GM19372 (cell line): ENCODE results near the gene GPR3.

Source experiments
- ATAC-seq: cut with Tn5 transposase; IDR thresholded peaks from one replicate; pipeline ENCODE4 v1.9.1; 2021; ENCODE audit warnings: mild to moderate bottlenecking, low read depth, moderate library complexity; ENCODE audit not compliant: unreplicated experiment

GPR3 gene

GRCh38 chr1:27358038-27358927 is 34.1 kb upstream of the GPR3 start:
- ATAC-seq: no peak

DNA sequence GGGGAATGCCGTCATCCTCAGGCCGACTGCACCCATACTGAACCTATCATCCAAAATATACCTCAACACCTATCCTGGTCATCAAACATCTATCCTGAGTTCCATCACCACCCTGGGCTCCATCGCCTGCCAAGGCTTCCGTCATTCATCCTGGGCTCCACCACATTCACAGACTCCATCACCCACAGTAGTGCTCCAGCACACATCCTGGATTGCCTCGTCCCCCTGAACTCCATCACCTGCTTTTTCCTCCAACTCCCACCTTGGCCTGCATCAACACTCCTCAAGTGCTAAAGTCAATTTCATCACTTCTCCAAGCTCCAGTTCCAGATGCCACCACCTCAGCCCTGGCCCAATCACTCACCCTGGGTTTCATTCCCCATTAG is 33.5 kb upstream of the GPR3 start:
- no peak for ATAC-seq

- no peak for ATAC-seq
Observed at GRCh38 chr1:27359822-27360158, 32.6 kb upstream of the GPR3 start.

GRCh38 chr1:27360159-27361043 is 32.0 kb upstream of the GPR3 start:
- no peak for ATAC-seq

DNA sequence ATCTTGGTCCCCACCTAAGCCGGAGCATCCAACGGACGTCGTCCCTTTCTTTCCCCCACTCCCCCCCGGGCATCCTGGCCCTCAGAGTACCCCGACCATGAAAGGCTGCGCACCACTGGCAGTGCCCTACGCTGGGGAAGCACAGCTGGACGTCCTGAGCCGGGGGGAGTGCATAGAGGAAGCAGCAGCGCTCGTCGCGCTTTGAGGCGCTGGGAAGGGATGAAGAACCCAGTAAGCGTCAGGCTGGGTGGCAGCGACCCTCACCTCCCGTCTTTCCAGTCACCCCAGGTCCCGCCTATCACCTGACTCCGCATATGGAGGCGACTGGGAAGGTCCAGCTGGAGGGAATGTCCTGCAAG is 31.4 kb upstream of the GPR3 start:
- no peak for ATAC-seq

GRCh38 chr1:27361553-27361952 is 30.9 kb upstream of the GPR3 start:
- ATAC-seq: no peak

GRCh38 chr1:27363766-27364695 is 28.4 kb upstream of the GPR3 start:
- no peak for ATAC-seq

- no peak for ATAC-seq
Observed at GRCh38 chr1:27364696-27365371, 27.6 kb upstream of the GPR3 start.

DNA sequence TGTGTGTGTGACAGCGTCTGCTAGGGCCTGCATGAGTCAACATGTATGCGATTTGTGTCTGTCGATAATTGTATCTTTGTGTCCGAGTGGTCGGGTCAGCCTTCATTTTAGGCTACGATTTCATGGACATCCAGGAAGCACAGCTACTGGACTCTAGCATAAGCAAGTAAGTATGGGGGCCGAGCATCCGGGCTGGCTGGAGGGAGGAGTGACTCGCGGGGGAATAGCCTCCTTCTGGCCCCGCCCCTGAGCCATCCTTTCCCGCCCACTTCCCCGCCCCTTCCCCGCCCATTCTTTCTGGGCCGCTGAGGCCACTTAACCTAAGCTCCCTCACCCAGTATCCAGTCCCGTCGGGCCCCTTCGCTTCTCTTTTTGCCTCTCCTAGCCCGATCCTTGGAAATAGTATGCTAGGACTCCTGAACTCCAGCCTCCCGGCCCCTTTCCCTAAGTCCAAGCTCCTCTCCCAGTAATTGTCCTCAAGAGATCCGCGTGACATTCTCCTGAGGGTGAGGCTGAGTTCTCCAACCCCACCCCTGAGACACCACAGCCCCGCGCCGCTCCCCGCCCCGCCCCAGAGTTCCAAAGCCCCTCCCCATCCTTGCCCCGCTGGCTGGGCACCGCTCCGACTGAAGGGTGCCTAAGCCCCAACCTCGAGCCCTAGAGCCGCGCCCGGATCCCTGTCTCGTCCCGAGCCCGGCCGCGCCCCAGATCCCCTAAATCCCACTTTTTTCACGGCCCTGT is 26.9 kb upstream of the GPR3 start:
- ATAC-seq: peak; percentile 44

DNA sequence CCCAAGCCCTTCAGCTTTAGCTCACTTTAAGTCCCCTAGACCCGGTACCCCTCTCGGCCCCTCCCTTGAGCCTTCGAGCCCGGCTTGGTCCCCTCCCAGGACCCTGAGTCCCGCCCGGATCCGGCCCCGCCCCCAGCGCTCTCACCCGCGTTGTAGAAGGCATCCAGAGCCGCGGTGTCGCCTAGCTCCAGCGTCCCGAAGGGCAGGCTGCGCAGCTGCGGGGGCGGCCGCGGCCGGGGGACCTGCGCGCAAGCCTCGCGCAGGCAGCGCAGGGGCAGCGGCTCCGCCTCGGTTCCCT is 26.4 kb upstream of the GPR3 start:
- ATAC-seq: no peak

GRCh38 chr1:27366411-27367159 is 25.8 kb upstream of the GPR3 start, which contains the start of gene MAP3K6:
TSS of gene MAP3K6 (minus strand) at chr1:27366961. CDS start at chr1:27366597, 364 bp downstream.
- no peak for ATAC-seq

DNA sequence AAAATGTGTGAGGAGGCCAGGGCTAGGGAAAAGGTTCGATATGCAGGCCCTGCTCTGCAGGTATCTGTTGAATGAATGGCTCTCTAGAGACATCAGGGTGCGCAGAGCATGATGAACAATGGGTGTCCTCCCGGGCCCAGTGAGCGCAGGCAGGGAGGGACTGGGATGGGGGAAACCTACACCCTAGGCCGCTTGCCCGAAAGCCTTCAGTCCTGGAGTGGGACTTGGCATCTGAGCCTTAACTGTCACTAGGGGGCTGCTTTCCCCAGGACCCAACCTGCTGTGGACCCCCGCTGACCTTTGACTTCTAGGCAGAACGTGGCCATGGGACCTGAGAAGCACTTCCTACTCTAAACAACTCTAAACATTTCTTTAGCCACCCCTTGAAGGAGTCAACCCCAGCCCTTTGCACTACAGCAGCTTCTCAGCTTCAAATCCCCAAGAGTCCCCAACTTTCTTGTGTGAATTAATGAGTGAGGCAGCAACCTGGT is 25.2 kb upstream of the GPR3 start:
- ATAC-seq: no peak

DNA sequence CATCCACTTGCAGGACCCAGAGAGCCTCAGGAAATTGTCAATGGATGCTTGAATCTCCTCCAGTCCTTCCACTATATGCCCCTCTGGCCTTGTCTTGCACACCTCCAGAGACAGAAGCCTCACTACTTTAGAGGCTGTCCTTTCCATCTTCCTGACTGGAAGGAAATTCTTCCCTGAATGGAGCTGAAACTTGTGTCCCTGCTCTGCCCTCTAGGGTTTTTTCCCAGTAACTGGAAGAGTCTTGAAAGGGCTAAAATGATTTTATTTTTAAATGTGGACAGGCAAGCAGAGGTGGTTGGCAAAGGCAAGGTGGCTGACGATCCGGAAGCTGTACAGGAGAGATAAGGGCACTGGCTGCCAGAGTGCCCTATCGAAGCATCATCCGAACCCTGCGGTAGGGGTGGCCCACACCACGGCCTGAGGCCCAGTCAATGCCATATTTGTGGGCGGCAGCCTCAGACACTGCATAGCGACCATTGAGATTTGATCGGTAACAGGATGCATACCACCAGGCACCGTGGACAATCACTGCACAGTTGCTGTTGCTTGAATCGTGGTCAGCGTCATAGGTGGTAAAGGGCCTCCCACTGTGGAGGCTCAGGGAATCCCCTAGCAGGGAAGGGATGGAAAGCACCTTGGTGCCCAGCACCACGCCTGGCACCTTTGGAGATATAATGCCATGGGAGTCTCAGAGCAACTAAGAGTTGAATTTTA is 23.4 kb upstream of the GPR3 start:
- ATAC-seq: no peak

- ATAC-seq: no peak
Observed at GRCh38 chr1:27372022-27372807, 20.2 kb upstream of the GPR3 start.

DNA sequence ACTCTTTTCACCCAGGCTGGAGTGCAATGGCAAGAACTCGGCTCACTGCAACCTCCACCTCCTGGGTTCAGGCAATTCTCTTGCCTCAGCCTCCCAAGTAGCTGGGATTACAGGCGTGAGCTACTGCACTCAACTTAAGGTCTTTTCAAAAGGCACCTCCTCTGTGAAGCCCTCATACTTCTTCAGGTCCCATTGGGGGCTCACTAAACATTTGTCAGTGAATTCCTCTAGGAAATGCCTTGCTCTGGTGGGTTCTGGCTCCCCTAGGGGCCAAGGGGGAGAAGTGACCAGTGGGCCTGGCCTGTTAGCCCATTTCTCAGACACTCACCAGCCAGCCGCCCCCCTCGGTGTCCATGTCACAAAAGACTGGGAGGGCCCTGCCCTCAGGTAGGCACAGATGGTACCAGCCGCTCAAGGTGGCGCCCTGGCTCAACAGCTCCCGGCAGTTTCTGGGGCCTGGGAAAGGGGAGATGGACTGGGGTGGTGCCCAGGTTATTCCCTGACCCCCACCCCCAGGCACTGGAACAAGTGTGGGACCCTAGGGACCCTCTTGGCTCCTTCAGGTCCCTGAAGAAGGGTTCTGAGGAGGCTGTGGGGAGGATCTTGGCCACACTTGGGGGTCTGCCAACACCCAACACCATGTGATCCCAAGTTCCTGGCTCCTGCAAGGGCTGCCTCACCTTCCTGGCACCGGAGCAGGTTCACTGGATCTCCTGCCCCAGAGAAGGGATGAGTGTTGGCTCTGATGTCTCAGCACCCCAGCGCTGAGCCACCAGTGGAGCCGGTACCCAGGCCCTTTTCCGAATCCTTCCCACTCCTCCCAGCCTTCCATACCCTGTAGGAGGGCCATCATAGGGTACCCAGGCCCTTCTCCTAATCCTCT is 19.4 kb upstream of the GPR3 start:
- ATAC-seq: no peak

GRCh38 chr1:27374362-27375086 is 17.9 kb upstream of the GPR3 start, which contains the start of gene FCN3:
TSS of gene FCN3 (minus strand) at chr1:27374824. CDS start at chr1:27374818, 6 bp downstream.
- ATAC-seq: no peak
